GM12872 (cell line): Measurements from ENCODE around the gene ANKRD24.

Experiments used
- CTCF ChIP-seq: IDR thresholded peaks from 3 replicates; pipeline ENCODE4 v1.5.1; 2011; ENCODE audit warnings: low read depth, mild to moderate bottlenecking, low read length, moderate library complexity; ENCODE audit not compliant: insufficient read depth

ANKRD24 gene

GRCh38 chr19:4178990-4179389 is 3.5 kb upstream of the ANKRD24 start:
- TF ChIP-seq CTCF = no peak

- no peak for TF ChIP-seq CTCF
These were observed 1.4 kb upstream of the ANKRD24 start for GRCh38 chr19:4181053-4181508.

- no peak for TF ChIP-seq CTCF
These were observed 1.7 kb downstream of the ANKRD24 start for GRCh38 chr19:4183967-4184717.

- no peak for TF ChIP-seq CTCF
These were observed 2.3 kb downstream of the ANKRD24 start for GRCh38 chr19:4184718-4185352.

GRCh38 chr19:4185413-4186086 is 3.1 kb downstream of the ANKRD24 start:
- TF ChIP-seq CTCF = no peak

GRCh38 chr19:4186087-4186993 is 3.9 kb downstream of the ANKRD24 start:
- TF ChIP-seq CTCF = peak; percentile 90
